GM12878 (cell line): ENCODE measurements around the gene IRF8. TPM values are rescaled to one million over a fixed set of nuclear protein-coding genes. Genes with fewer than 3 reads are reported as not detected.

Experiments
- CHD1 ChIP-seq: IDR thresholded peaks from 2 replicates; pipeline ENCODE4 v1.6.1; 2012; ENCODE audit warnings: low read depth, low read length, improper control_type of control experiment
- ESRRA ChIP-seq: IDR thresholded peaks from 2 replicates; pipeline ENCODE4 v1.6.1; 2012; ENCODE audit warnings: mild to moderate bottlenecking, low read length, improper control_type of control experiment
- ETV6 ChIP-seq, 2 experiments: fragments of 450-650 bp in 1 of 2; IDR thresholded peaks in 1 of 2; conservative IDR thresholded peaks in 1 of 2; 2 replicates each; pipeline ENCODE4 v1.6.1; 2014; ENCODE audit warnings: antibody characterized with exemption in 1 of 2, borderline replicate concordance in 1 of 2, low read depth in 1 of 2, mild to moderate bottlenecking in 1 of 2, moderate library complexity in 1 of 2
- HCFC1 ChIP-seq: fragments of 150-350 bp; IDR thresholded peaks from 2 replicates; pipeline ENCODE4 v1.6.1; 2014; ENCODE audit warnings: low read length
- KLF5 ChIP-seq: fragments of 450-650 bp; IDR thresholded peaks from 2 replicates; pipeline ENCODE4 v1.6.1; 2014; ENCODE audit warnings: mild to moderate bottlenecking; ENCODE audit not compliant: partially characterized antibody
- MEF2A ChIP-seq: IDR thresholded peaks from 2 replicates; pipeline ENCODE4 v1.6.1; 2011; ENCODE audit warnings: low read depth, mild to moderate bottlenecking, low read length, moderate library complexity; ENCODE audit not compliant: insufficient read depth
- MYB ChIP-seq: fragments of 150-350 bp; IDR thresholded peaks from 2 replicates; pipeline ENCODE4 v1.6.1; 2014; ENCODE audit warnings: mild to moderate bottlenecking, low read depth, low read length, borderline replicate concordance
- PAX5 ChIP-seq: IDR thresholded peaks from 2 replicates; pipeline ENCODE4 v1.6.1; 2011; ENCODE audit warnings: low read depth, low read length, borderline replicate concordance
- RELA ChIP-seq: fragments of 450-650 bp; IDR thresholded peaks from 2 replicates; pipeline ENCODE4 v1.8.0; 2014; ENCODE audit warnings: borderline replicate concordance; ENCODE audit not compliant: partially characterized antibody
- RUNX3 ChIP-seq: IDR thresholded peaks from 2 replicates; pipeline ENCODE4 v1.6.1; 2012; ENCODE audit warnings: low read length, inconsistent platforms
- polyA plus RNA-seq, 11 experiments: library from polyadenylated mRNA; depleted of rRNA in 4 of 11; unstranded in 6 of 11; stranded (reverse) in 5 of 11; fragments of >200 nt; fragmentation: Nextera tagmentation in 4 of 11; fragmentation: Illumina TruSeq in 1 of 11; extraction: Ambion mirVana in 4 of 11; extraction: Trizol in 1 of 11; gene quantifications; 1 replicate in 1 of 11; 2 replicates in 10 of 11; pipeline versions ENCODE4 v1.2.1 to v1.2.3, GENCODE V29; 2011 to 2016; ENCODE audit warnings: inconsistent platforms in 2 of 11, missing spikeins in 2 of 11, low read depth in 1 of 11
- total RNA-seq, 4 experiments: library from RNA; depleted of rRNA in 3 of 4; stranded (reverse); fragments of >200 nt in 3 of 4; fragmentation: Illumina TruSeq in 1 of 4; extraction: Trizol in 1 of 4; gene quantifications; 2 replicates each; pipeline versions ENCODE4 v1.2.1 to v1.2.3, GENCODE V29; 2013 to 2021
- TF ChIP-seq, protein P1 (sequence below): fragments of 450-650 bp; IDR thresholded peaks from 2 replicates; pipeline ENCODE4 v1.6.1; 2017; ENCODE audit warnings: mild to moderate bottlenecking
- TF ChIP-seq, protein P2 (sequence below): IDR thresholded peaks from 2 replicates; pipeline ENCODE4 v1.6.1; 2012; ENCODE audit warnings: mild to moderate bottlenecking, low read depth, low read length
- TF ChIP-seq, protein P3 (sequence below): fragments of 450-650 bp; IDR thresholded peaks from 2 replicates; pipeline ENCODE4 v1.6.1; 2017; ENCODE audit warnings: low read depth, mild to moderate bottlenecking, moderate library complexity
- TF ChIP-seq, protein P4 (sequence below): fragments of 450-650 bp; IDR thresholded peaks from 2 replicates; pipeline ENCODE4 v1.6.1; 2016; ENCODE audit warnings: mild to moderate bottlenecking, moderate library complexity, borderline replicate concordance

Gene IRF8
- total and polyA plus RNA-seq, 10 of the 15 experiments (the other 5 are each of a cell fraction or from before 2014, with no cell fraction given), result 17.1 to 237 (median 172) TPM

DNA sequence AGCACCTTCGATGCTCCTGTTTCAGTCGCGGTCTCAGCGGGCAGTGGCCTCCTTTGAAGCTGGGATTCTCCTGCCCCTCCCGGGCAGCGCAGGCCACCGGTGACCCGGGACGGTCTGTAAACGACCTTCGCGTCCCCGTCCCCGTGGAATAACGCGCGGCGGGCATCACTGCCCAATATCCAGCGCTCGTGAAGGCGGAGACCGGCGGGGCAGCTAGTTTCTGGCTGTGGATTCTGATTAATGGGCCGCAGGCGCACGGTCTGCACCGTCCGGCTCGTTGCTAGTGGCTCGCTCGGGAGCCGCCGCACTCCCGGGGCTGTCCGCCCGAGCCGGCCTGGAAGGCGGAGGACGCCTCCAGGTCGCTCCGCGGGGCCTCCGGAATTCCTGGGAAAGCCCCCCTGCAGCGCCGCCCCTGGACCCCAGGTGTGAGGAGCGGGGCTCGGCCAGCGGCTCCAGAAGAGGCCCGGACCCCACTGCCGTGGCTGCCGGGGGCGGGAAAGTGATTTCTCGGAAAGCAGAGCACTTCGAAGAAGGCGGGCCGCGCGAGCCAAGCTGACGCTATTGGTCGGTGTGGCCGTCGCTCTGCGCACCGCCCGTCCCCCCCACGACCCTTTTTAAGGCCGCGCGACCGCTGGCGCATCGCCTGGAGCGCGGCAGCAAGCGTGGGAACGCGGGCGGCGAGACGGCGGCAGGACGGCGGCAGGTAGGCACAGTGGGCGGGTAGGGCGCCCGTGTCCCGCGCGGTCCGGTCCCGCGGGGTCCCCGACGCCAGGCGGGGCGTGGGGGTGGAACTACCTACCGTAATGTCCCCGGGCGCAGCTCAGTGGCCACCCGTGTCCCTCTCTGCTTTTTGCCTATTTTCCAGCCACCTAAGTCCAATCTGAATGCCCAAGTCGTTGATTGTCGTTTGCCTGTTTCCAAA is at the start of gene IRF8 (continued):
- TF ChIP-seq, protein P1, sequence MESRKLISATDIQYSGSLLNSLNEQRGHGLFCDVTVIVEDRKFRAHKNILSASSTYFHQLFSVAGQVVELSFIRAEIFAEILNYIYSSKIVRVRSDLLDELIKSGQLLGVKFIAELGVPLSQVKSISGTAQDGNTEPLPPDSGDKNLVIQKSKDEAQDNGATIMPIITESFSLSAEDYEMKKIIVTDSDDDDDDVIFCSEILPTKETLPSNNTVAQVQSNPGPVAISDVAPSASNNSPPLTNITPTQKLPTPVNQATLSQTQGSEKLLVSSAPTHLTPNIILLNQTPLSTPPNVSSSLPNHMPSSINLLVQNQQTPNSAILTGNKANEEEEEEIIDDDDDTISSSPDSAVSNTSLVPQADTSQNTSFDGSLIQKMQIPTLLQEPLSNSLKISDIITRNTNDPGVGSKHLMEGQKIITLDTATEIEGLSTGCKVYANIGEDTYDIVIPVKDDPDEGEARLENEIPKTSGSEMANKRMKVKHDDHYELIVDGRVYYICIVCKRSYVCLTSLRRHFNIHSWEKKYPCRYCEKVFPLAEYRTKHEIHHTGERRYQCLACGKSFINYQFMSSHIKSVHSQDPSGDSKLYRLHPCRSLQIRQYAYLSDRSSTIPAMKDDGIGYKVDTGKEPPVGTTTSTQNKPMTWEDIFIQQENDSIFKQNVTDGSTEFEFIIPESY, result no peak
- TF ChIP-seq, protein P2, sequence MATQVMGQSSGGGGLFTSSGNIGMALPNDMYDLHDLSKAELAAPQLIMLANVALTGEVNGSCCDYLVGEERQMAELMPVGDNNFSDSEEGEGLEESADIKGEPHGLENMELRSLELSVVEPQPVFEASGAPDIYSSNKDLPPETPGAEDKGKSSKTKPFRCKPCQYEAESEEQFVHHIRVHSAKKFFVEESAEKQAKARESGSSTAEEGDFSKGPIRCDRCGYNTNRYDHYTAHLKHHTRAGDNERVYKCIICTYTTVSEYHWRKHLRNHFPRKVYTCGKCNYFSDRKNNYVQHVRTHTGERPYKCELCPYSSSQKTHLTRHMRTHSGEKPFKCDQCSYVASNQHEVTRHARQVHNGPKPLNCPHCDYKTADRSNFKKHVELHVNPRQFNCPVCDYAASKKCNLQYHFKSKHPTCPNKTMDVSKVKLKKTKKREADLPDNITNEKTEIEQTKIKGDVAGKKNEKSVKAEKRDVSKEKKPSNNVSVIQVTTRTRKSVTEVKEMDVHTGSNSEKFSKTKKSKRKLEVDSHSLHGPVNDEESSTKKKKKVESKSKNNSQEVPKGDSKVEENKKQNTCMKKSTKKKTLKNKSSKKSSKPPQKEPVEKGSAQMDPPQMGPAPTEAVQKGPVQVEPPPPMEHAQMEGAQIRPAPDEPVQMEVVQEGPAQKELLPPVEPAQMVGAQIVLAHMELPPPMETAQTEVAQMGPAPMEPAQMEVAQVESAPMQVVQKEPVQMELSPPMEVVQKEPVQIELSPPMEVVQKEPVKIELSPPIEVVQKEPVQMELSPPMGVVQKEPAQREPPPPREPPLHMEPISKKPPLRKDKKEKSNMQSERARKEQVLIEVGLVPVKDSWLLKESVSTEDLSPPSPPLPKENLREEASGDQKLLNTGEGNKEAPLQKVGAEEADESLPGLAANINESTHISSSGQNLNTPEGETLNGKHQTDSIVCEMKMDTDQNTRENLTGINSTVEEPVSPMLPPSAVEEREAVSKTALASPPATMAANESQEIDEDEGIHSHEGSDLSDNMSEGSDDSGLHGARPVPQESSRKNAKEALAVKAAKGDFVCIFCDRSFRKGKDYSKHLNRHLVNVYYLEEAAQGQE, result no peak
- TF ChIP-seq ESRRA (no peak), MYB (no peak), CHD1 (no peak), KLF5 (peak; percentile 43), ETV6 (conservative IDR thresholded peaks at IDR 0.05 in 1 of 2, IDR thresholded peaks at IDR 0.05 in 1 of 2; ENCODE audit: borderline replicate concordance in 1 of 2, low read depth in 1 of 2) (0 out of 4 replicates have a peak, but pooled peaks of 1 of the 2 experiments have one; percentile 4), HCFC1 (no peak), RUNX3 (peak; percentile 50), PAX5 (peak; percentile 51; the same call in 1 of the 2 replicates), RELA (no peak), MEF2A (no peak)
- TF ChIP-seq, protein P3, sequence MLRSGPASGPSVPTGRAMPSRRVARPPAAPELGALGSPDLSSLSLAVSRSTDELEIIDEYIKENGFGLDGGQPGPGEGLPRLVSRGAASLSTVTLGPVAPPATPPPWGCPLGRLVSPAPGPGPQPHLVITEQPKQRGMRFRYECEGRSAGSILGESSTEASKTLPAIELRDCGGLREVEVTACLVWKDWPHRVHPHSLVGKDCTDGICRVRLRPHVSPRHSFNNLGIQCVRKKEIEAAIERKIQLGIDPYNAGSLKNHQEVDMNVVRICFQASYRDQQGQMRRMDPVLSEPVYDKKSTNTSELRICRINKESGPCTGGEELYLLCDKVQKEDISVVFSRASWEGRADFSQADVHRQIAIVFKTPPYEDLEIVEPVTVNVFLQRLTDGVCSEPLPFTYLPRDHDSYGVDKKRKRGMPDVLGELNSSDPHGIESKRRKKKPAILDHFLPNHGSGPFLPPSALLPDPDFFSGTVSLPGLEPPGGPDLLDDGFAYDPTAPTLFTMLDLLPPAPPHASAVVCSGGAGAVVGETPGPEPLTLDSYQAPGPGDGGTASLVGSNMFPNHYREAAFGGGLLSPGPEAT, result 0 out of 2 replicates have a peak, but pooled peaks have one; percentile 9
- TF ChIP-seq, protein P4, sequence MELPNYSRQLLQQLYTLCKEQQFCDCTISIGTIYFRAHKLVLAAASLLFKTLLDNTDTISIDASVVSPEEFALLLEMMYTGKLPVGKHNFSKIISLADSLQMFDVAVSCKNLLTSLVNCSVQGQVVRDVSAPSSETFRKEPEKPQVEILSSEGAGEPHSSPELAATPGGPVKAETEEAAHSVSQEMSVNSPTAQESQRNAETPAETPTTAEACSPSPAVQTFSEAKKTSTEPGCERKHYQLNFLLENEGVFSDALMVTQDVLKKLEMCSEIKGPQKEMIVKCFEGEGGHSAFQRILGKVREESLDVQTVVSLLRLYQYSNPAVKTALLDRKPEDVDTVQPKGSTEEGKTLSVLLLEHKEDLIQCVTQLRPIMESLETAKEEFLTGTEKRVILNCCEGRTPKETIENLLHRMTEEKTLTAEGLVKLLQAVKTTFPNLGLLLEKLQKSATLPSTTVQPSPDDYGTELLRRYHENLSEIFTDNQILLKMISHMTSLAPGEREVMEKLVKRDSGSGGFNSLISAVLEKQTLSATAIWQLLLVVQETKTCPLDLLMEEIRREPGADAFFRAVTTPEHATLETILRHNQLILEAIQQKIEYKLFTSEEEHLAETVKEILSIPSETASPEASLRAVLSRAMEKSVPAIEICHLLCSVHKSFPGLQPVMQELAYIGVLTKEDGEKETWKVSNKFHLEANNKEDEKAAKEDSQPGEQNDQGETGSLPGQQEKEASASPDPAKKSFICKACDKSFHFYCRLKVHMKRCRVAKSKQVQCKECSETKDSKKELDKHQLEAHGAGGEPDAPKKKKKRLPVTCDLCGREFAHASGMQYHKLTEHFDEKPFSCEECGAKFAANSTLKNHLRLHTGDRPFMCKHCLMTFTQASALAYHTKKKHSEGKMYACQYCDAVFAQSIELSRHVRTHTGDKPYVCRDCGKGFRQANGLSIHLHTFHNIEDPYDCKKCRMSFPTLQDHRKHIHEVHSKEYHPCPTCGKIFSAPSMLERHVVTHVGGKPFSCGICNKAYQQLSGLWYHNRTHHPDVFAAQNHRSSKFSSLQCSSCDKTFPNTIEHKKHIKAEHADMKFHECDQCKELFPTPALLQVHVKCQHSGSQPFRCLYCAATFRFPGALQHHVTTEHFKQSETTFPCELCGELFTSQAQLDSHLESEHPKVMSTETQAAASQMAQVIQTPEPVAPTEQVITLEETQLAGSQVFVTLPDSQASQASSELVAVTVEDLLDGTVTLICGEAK, result no peak
